Transverse colon (tissue), 4 donors: ENCODE measurements around the gene SLC1A7.

ENCODE experiments used
- CTCF ChIP-seq, 5 experiments: fragments of 200-600 bp in 3 of 5; fragments of 450-650 bp in 2 of 5; sonication (generic) in 3 of 5; IDR thresholded peaks; 1 replicate in 2 of 5; 2 replicates in 3 of 5; pipeline ENCODE4 v1.5.1; 2016 to 2017; ENCODE audit warnings: antibody characterized with exemption in 5 of 5, inconsistent platforms in 3 of 5, mild to moderate bottlenecking in 2 of 5, moderate library complexity in 1 of 5
- EP300 ChIP-seq: sonication (generic); formaldehyde crosslinking; IDR thresholded peaks from one replicate; pipeline ENCODE4 v1.6.1; 2017; ENCODE audit warnings: antibody characterized with exemption, low read depth
- POLR2A ChIP-seq: fragments of 450-650 bp; IDR thresholded peaks from one replicate; pipeline ENCODE4 v1.6.1; 2016; ENCODE audit warnings: antibody characterized with exemption, mild to moderate bottlenecking, moderate library complexity
- POLR2AphosphoS5 ChIP-seq, 3 donors: sonication (generic); formaldehyde crosslinking; IDR thresholded peaks; one replicate each; pipeline ENCODE4 v1.6.1; 2016; ENCODE audit warnings: antibody characterized with exemption in 3 of 3

- no peak for TF ChIP-seq CTCF (IDR thresholded peaks at IDR 0.05)
- no peak for TF ChIP-seq EP300
- TF ChIP-seq POLR2AphosphoS5 (IDR thresholded peaks at IDR 0.05): no peak
- TF ChIP-seq POLR2A: no peak
Measured at GRCh38 chr1:53044926-53045325, 97.5 kb downstream of the SLC1A7 start.
